GM12878 (cell line): ENCODE data around the gene CAMK2B. TPM values are rescaled to one million over a fixed set of nuclear protein-coding genes. Genes with fewer than 3 reads are reported as not detected.

Experiments used
- ATAC-seq: fragments of 200-7000 bp; cut with Tn5 transposase; 3 replicates; pipeline ENCODE4 v1.9.1; 2020; ENCODE audit warnings: mild to moderate bottlenecking, moderate library complexity
- BruUV-seq: library from RNA; stranded (reverse); fragments of 400-500 nt; replicated peaks from 2 replicates; lab custom pipeline; 2021; lab: Mats Ljungman, UMichigan
- CTCF ChIA-PET: fragments of 300-600 bp; sonication (Branson Sonifier 250); formaldehyde crosslinking; extraction: SDS; loops from one replicate; lab custom pipeline; 2021; ENCODE audit warnings: inconsistent platforms; lab: Yijun Ruan, JAX
- POLR2A ChIA-PET: fragments of 350-600 bp; formaldehyde crosslinking; extraction: SDS; loops from one replicate; lab custom pipeline; 2021; ENCODE audit warnings: inconsistent platforms; lab: Charles Lee
- RAD21 ChIA-PET: fragments of 300-600 bp; sonication (Branson Sonifier 250); formaldehyde crosslinking; loops from one replicate; lab custom pipeline; 2023; ENCODE audit warnings: antibody characterized with exemption; ENCODE audit not compliant: unreplicated experiment; lab: Charles Lee
- SMC1A ChIA-PET: fragments of 300-600 bp; sonication (Branson Sonifier 250); formaldehyde crosslinking; loops from one replicate; lab custom pipeline; 2023; ENCODE audit not compliant: unreplicated experiment, uncharacterized antibody; lab: Charles Lee
- DNase-seq: peaks from one replicate; pipeline ENCODE4 v3.0.0-alpha.2; 2011; ENCODE audit warnings: low read depth, low spot score
- FAIRE-seq: peaks from 3 replicates; lab custom pipeline; 2011; peaks lifted over from hg19 to GRCh38; lab: Jason Lieb, UNC
- H2AFZ ChIP-seq: 2 replicates; pipeline ENCODE4 v1.6.0; 2011; ENCODE audit warnings: low read depth, low read length, control low read depth; ENCODE audit not compliant: control insufficient read depth
- H3K27ac ChIP-seq: 2 replicates; pipeline ENCODE4 v1.5.1; 2011; ENCODE audit warnings: control low read depth; ENCODE audit not compliant: control insufficient read depth, insufficient read depth
- H3K27me3 ChIP-seq, 2 experiments: replicated peaks in 1 of 2; 2 replicates each; pipeline versions ENCODE4 v1.6.0 to v1.6.1; 2011; ENCODE audit warnings: low read length in 1 of 2; ENCODE audit not compliant: control insufficient read depth in 2 of 2, insufficient read depth in 2 of 2
- H3K36me3 ChIP-seq, 2 experiments: 2 replicates each; pipeline ENCODE4 v1.5.1; 2011; ENCODE audit warnings: low read length in 1 of 2; ENCODE audit not compliant: control insufficient read depth in 2 of 2, insufficient read depth in 2 of 2
- H3K4me1 ChIP-seq: 2 replicates; pipeline ENCODE4 v1.6.1; 2011; ENCODE audit warnings: mild to moderate bottlenecking, low read length, moderate library complexity, mixed read lengths; ENCODE audit not compliant: control insufficient read depth, insufficient read depth
- H3K4me2 ChIP-seq: 2 replicates; pipeline ENCODE4 v1.6.0; 2011; ENCODE audit warnings: control low read depth; ENCODE audit not compliant: control insufficient read depth, insufficient read depth
- H3K4me3 ChIP-seq: fragments of 200-600 bp; sonication (generic); 2 replicates; pipeline ENCODE4 v1.5.1; 2016
- H3K79me2 ChIP-seq: 2 replicates; pipeline ENCODE4 v1.6.0; 2011; ENCODE audit warnings: low read length; ENCODE audit not compliant: control insufficient read depth, insufficient read depth
- H3K9ac ChIP-seq: 2 replicates; pipeline ENCODE4 v1.8.0; 2011; ENCODE audit warnings: low read length, control low read depth, mixed read lengths; ENCODE audit not compliant: control insufficient read depth, insufficient read depth
- H3K9me3 ChIP-seq: replicated peaks from 3 replicates; pipeline ENCODE4 v1.5.1; 2011; ENCODE audit warnings: mild to moderate bottlenecking, low read length; ENCODE audit not compliant: control insufficient read depth, insufficient read depth
- H4K20me1 ChIP-seq: 2 replicates; pipeline ENCODE4 v1.6.0; 2011; ENCODE audit not compliant: control insufficient read depth, insufficient read depth
- ASH2L ChIP-seq: fragments of 300-600, 200-600 bp; sonication (generic); IDR thresholded peaks from 2 replicates; pipeline ENCODE4 v1.6.1; 2017; ENCODE audit warnings: low read depth, mild to moderate bottlenecking, borderline replicate concordance
- BHLHE40 ChIP-seq, 2 experiments: fragments of 450-650 bp in 1 of 2; IDR thresholded peaks; 2 replicates each; pipeline ENCODE4 v1.6.1; 2011 to 2017; ENCODE audit warnings: low read depth in 2 of 2, borderline replicate concordance in 1 of 2, improper control_type of control experiment in 1 of 2, low read length in 1 of 2, mild to moderate bottlenecking in 1 of 2
- CHD2 ChIP-seq: IDR thresholded peaks from 2 replicates; pipeline ENCODE4 v1.6.1; 2011; ENCODE audit warnings: low read depth, low read length, improper control_type of control experiment, borderline replicate concordance
- E2F4 ChIP-seq: IDR thresholded peaks from 2 replicates; pipeline ENCODE4 v1.6.1; 2012; ENCODE audit warnings: low read depth, low read length, improper control_type of control experiment
- ESRRA ChIP-seq: IDR thresholded peaks from 2 replicates; pipeline ENCODE4 v1.6.1; 2012; ENCODE audit warnings: mild to moderate bottlenecking, low read length, improper control_type of control experiment
- ETV6 ChIP-seq, 2 experiments: fragments of 450-650 bp in 1 of 2; IDR thresholded peaks in 1 of 2; conservative IDR thresholded peaks in 1 of 2; 2 replicates each; pipeline ENCODE4 v1.6.1; 2014; ENCODE audit warnings: antibody characterized with exemption in 1 of 2, borderline replicate concordance in 1 of 2, low read depth in 1 of 2, mild to moderate bottlenecking in 1 of 2, moderate library complexity in 1 of 2
- MYB ChIP-seq: fragments of 150-350 bp; IDR thresholded peaks from 2 replicates; pipeline ENCODE4 v1.6.1; 2014; ENCODE audit warnings: mild to moderate bottlenecking, low read depth, low read length, borderline replicate concordance
- NRF1 ChIP-seq: conservative IDR thresholded peaks from 2 replicates; pipeline ENCODE4 v1.6.1; 2011; ENCODE audit warnings: mild to moderate bottlenecking, low read depth, low read length, improper control_type of control experiment
- PAX8 ChIP-seq: fragments of 450-650 bp; IDR thresholded peaks from 2 replicates; pipeline ENCODE4 v1.6.1; 2017; ENCODE audit warnings: mild to moderate bottlenecking, moderate library complexity
- PML ChIP-seq: IDR thresholded peaks from 2 replicates; pipeline ENCODE4 v1.6.1; 2012; ENCODE audit warnings: low read length, inconsistent platforms
- POLR2A ChIP-seq: IDR thresholded peaks from 2 replicates; pipeline ENCODE4 v1.6.1; 2011; ENCODE audit warnings: low read depth, mild to moderate bottlenecking, low read length
- POLR2AphosphoS5 ChIP-seq: IDR thresholded peaks from 2 replicates; pipeline ENCODE4 v1.6.1; 2011; ENCODE audit warnings: mild to moderate bottlenecking, low read length, inconsistent platforms
- SIN3A ChIP-seq: IDR thresholded peaks from 2 replicates; pipeline ENCODE4 v1.6.1; 2012; ENCODE audit warnings: low read depth, low read length, improper control_type of control experiment
- TAF1 ChIP-seq: IDR thresholded peaks from 2 replicates; pipeline ENCODE4 v1.6.1; 2011; ENCODE audit warnings: mild to moderate bottlenecking, low read depth, low read length, borderline replicate concordance
- TBL1XR1 ChIP-seq: IDR thresholded peaks from 2 replicates; pipeline ENCODE4 v1.6.1; 2012; ENCODE audit warnings: low read depth, low read length, improper control_type of control experiment
- WRNIP1 ChIP-seq: IDR thresholded peaks from 2 replicates; pipeline ENCODE4 v1.6.1; 2011; ENCODE audit warnings: low read depth, low read length, improper control_type of control experiment, borderline replicate concordance
- ZNF207 ChIP-seq: fragments of 450-650 bp; IDR thresholded peaks from 2 replicates; pipeline ENCODE4 v1.6.1; 2014; ENCODE audit warnings: antibody characterized with exemption, mild to moderate bottlenecking, borderline replicate concordance
- WGBS: methylation state at CpG from one replicate; pipeline ENCODE4 v1.1.6; 2016; ENCODE audit warnings: low lambda C conversion rate; ENCODE audit not compliant: insufficient replicate concordance, insufficient coverage; ENCODE audit errors: missing lambda C conversion rate; 5-methylcytosine and 5-hydroxymethylcytosine counted together
- in situ Hi-C: fragments of 300-500 bp; cut with MboI; formaldehyde crosslinking; loops from 9 replicates; pipeline ENCODE4 v1.14.3; 2018; ENCODE audit warnings: mixed read lengths
- intact Hi-C: fragments of 100-400 bp; cut with micrococcal nuclease; formaldehyde crosslinking; loops from one replicate; pipeline ENCODE4 v1.14.2; 2022; ENCODE audit not compliant: unreplicated experiment
- polyA plus RNA-seq, 11 experiments: library from polyadenylated mRNA; depleted of rRNA in 4 of 11; unstranded in 6 of 11; stranded (reverse) in 5 of 11; fragments of >200 nt; fragmentation: Nextera tagmentation in 4 of 11; fragmentation: Illumina TruSeq in 1 of 11; extraction: Ambion mirVana in 4 of 11; extraction: Trizol in 1 of 11; gene quantifications; 1 replicate in 1 of 11; 2 replicates in 10 of 11; pipeline versions ENCODE4 v1.2.1 to v1.2.3, GENCODE V29; 2011 to 2016; ENCODE audit warnings: inconsistent platforms in 2 of 11, missing spikeins in 2 of 11, low read depth in 1 of 11
- total RNA-seq, 4 experiments: library from RNA; depleted of rRNA in 3 of 4; stranded (reverse); fragments of >200 nt in 3 of 4; fragmentation: Illumina TruSeq in 1 of 4; extraction: Trizol in 1 of 4; gene quantifications; 2 replicates each; pipeline versions ENCODE4 v1.2.1 to v1.2.3, GENCODE V29; 2013 to 2021
- TF ChIP-seq, protein P1 (sequence below), 3 experiments: IDR thresholded peaks in 2 of 3; conservative IDR thresholded peaks in 1 of 3; 2 replicates each; pipeline ENCODE4 v1.5.1; 2011; ENCODE audit warnings: low read depth in 3 of 3, low read length in 3 of 3, mild to moderate bottlenecking in 3 of 3, control low read depth in 2 of 3, moderate library complexity in 2 of 3, inconsistent platforms in 1 of 3, mixed read lengths in 1 of 3; ENCODE audit not compliant: control insufficient read depth in 2 of 3, insufficient read depth in 1 of 3; ENCODE audit errors: extremely low read depth in 1 of 3
- TF ChIP-seq, protein P2 (sequence below): IDR thresholded peaks from 2 replicates; pipeline ENCODE4 v1.6.1; 2011; ENCODE audit warnings: low read depth, low read length, improper control_type of control experiment, borderline replicate concordance
- TF ChIP-seq, protein P3 (sequence below): fragments of 450-650 bp; IDR thresholded peaks from 2 replicates; pipeline ENCODE4 v1.6.1; 2017; ENCODE audit warnings: mild to moderate bottlenecking

Gene CAMK2B
- total and polyA plus RNA-seq, 10 of the 15 experiments (the other 5 are each of a cell fraction or from before 2014, with no cell fraction given), result 0.06 to 0.23 (median 0.11) TPM; not detected in 5

DNA sequence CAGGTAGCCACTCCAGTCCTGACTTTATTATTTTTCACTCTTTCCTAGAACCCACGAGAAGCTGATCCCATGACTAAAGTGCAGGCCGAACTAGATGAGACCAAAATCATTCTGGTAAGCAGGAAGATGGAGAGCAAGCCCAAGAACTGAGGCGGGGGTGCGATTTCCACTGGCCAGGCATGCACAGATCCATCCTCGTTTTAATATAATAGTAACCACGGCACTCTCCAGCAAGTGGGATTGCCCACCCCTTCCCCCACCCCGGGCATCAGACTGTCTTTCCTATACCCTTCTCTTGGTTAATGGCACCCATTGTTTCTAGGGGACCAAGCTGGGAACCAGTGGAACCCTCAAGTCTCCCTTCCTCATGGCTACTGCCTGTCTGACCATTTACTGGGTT is 117.3 kb downstream of the CAMK2B start:
- ATAC-seq (no peak), DNase-seq (no peak), FAIRE-seq (no peak)
- ChIA-PET RAD21 (no interaction called here), POLR2A (no interaction called here), SMC1A (no interaction called here), CTCF (no interaction called here)
- H3K4me2 ChIP-seq, result no peak overlapping the region
- intact Hi-C loops, result no loop called here
- H3K9me3 ChIP-seq, result no peaks in the 10 kb centered on the region
- no peaks in the 10 kb centered on the region for H3K27me3 ChIP-seq
- no TSS peak for BruUV-seq
- WGBS, result 97% methylated on average over 7 of the region's 7 CpGs
- H3K27ac ChIP-seq, result no peak overlapping the region
- peaks cover 31 to 37% of the 10 kb centered on the region in 2 experiments for H3K36me3 ChIP-seq
- H2AFZ ChIP-seq, result no peak overlapping the region
- no peak overlapping the region for H3K9ac ChIP-seq
- peaks cover 7% of the 10 kb centered on the region for H3K79me2 ChIP-seq
- TF ChIP-seq ASH2L (no peak), WRNIP1 (no peak), ZNF207 (no peak), TAF1 (no peak), POLR2AphosphoS5 (no peak), MYB (no peak), E2F4 (no peak), PAX8 (no peak), ETV6 (conservative IDR thresholded peaks at IDR 0.05 in 1 of 2, IDR thresholded peaks at IDR 0.05 in 1 of 2; ENCODE audit: borderline replicate concordance in 1 of 2, low read depth in 1 of 2) (no peak), PML (no peak), SIN3A (no peak), TBL1XR1 (no peak), NRF1 (no peak), CHD2 (no peak), POLR2A (no peak), BHLHE40 (IDR thresholded peaks at IDR 0.05; ENCODE audit: borderline replicate concordance in 1 of 2, low read depth in 2 of 2, low read length in 1 of 2) (no peak), ESRRA (no peak)
- TF ChIP-seq, protein P1, sequence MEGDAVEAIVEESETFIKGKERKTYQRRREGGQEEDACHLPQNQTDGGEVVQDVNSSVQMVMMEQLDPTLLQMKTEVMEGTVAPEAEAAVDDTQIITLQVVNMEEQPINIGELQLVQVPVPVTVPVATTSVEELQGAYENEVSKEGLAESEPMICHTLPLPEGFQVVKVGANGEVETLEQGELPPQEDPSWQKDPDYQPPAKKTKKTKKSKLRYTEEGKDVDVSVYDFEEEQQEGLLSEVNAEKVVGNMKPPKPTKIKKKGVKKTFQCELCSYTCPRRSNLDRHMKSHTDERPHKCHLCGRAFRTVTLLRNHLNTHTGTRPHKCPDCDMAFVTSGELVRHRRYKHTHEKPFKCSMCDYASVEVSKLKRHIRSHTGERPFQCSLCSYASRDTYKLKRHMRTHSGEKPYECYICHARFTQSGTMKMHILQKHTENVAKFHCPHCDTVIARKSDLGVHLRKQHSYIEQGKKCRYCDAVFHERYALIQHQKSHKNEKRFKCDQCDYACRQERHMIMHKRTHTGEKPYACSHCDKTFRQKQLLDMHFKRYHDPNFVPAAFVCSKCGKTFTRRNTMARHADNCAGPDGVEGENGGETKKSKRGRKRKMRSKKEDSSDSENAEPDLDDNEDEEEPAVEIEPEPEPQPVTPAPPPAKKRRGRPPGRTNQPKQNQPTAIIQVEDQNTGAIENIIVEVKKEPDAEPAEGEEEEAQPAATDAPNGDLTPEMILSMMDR (IDR thresholded peaks at IDR 0.05 in 2 of 3, conservative IDR thresholded peaks at IDR 0.05 in 1 of 3; ENCODE audit: control insufficient read depth in 2 of 3, extremely low read depth in 1 of 3, insufficient read depth in 1 of 3, low read depth in 3 of 3, low read length in 3 of 3), result no peak
- TF ChIP-seq, protein P2, sequence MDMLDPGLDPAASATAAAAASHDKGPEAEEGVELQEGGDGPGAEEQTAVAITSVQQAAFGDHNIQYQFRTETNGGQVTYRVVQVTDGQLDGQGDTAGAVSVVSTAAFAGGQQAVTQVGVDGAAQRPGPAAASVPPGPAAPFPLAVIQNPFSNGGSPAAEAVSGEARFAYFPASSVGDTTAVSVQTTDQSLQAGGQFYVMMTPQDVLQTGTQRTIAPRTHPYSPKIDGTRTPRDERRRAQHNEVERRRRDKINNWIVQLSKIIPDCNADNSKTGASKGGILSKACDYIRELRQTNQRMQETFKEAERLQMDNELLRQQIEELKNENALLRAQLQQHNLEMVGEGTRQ, result no peak
- TF ChIP-seq, protein P3, sequence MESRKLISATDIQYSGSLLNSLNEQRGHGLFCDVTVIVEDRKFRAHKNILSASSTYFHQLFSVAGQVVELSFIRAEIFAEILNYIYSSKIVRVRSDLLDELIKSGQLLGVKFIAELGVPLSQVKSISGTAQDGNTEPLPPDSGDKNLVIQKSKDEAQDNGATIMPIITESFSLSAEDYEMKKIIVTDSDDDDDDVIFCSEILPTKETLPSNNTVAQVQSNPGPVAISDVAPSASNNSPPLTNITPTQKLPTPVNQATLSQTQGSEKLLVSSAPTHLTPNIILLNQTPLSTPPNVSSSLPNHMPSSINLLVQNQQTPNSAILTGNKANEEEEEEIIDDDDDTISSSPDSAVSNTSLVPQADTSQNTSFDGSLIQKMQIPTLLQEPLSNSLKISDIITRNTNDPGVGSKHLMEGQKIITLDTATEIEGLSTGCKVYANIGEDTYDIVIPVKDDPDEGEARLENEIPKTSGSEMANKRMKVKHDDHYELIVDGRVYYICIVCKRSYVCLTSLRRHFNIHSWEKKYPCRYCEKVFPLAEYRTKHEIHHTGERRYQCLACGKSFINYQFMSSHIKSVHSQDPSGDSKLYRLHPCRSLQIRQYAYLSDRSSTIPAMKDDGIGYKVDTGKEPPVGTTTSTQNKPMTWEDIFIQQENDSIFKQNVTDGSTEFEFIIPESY, result no peak
- H3K4me3 ChIP-seq, result no peak overlapping the region
- H3K4me1 ChIP-seq, result no peaks in the 10 kb centered on the region; the same call in 1 of the 2 replicates
- in situ Hi-C loops, result no loop called here
- no peaks in the 10 kb centered on the region for H4K20me1 ChIP-seq
